Stimulated activated CD8-positive, alpha-beta memory T cell treated with anti-CD3 and anti-CD28 coated beads, Interleukin-2, amount 100 ng/mL, for 1 hour (primary cell): ENCODE results near the gene LRP5.
"Not testable (repeated sequence)": the region's sequence is repeated elsewhere in the genome, so short reads cannot be mapped to it uniquely, and the experiment has no call there.

ENCODE experiments used
- DNase-seq, 2 donors: peaks; one replicate each; pipeline ENCODE4 v3.0.0-alpha.2; 2020; ENCODE audit warnings: low read depth in 2 of 2

The LRP5 gene

DNA sequence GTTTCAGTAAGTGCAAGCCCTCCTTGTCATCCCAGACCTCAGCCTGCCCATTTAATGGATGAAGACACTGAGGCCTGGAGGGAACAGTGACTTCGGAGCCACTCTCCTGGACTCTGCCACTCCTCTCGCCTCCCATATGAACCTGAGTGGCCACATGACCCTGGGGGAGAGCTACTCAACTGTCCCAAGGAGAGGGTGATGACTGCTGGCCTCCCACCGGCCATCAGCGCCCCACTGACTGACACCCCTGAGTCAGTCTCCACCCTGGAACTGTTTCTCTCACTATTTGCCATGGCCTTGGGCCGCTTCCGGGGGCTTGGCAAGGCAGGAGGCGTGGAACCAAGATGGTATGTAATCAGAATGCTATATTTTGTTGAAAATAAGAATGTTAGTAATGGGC lies 17.1 kb downstream of the LRP5 start:
- no peak for DNase-seq

DNA sequence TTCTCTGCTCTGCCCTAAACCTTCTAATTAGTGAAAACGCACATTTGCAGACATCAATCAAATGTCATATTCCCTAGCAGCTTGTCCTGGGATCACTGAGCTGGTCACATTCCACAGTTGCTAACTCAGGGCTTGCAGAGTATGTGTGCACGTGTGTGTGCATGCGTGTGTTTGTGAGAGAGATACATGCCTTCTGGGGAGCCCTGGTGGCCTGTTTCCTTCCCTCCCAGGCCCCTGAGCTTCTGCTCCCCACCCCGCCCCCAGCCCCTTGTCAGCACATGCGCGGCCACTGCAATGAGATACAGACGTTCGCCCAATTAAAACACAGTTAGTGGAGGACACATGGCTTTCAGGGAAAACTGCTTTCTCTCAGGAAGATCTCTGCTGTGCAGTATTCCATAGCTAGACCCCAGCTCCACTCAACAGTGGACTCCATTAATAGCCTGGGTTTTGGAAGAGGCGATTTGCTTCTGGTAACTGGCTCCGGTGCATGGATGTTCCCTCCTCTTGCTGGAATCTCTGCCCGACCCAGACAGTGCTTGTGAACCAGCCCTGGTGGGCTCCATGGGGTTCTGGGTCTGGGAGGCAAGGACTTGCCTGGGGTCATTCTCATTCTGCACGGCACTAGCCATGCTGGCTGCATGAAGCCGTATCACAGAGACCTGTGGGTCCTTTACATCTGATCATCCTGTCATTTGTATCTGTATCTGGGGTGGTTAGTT lies 17.7 kb downstream of the LRP5 start:
- DNase-seq, result no peak

GRCh38 chr11:68330700-68331337 lies 18.4 kb downstream of the LRP5 start:
- DNase-seq, result no peak

DNA sequence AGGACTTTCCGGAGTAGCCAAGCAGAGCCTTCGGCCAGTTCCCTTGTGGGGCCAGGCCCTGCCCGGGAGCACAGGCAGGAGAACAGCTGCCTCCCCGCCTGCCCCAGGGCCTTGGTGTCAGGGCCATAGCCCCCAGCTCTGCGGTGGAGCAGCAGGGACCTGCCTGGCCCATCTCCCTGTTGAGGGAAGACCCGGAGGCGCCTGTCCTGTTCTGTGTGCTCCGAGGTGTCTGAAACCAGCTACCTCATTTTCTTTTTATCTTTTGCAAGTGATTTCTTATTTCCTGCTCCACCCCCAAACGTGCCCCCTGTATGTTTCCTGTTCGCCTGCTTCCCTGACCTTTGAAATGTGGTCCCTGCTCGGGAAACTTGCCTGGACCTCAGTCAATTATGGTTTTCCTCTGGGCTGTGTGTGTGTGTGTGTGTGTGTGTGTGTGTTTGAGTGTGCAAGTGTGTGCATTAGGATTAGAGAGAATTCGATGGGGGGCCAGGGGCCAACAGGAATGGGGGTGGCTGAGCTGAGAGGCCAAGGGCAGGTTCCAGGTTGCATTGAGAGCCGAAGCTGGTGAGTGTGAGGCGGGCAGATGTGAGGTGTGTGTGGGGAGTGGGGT lies 19.1 kb downstream of the LRP5 start:
- DNase-seq, result no peak

- no peak for DNase-seq
These were observed 19.8 kb downstream of the LRP5 start for GRCh38 chr11:68332186-68332585.

- no peak for DNase-seq
These were observed 20.8 kb downstream of the LRP5 start for GRCh38 chr11:68333173-68333572.

GRCh38 chr11:68334923-68335322 lies 22.5 kb downstream of the LRP5 start:
- DNase-seq, result no peak

- DNase-seq, result no peak
These were observed 23.3 kb downstream of the LRP5 start for GRCh38 chr11:68335683-68336082.

DNA sequence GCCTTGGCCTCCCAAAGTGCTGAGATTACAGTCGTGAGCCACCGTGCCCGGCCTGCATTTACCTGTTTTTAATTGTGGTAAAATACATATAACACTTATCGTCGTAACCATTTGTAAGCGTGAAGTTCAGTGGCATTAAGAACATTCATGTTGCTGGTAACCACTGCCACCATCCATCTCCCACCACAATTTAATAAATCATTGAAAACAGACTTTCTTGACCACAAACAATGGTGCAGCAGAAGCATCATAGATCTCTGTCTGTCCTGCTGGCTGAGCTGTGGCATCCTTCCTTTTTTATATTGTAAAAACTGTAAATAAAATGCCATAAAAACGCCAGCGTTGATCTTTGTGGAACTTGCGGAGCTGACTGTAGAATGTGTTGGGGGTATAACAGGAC lies 24.3 kb downstream of the LRP5 start:
- DNase-seq, result no peak

- no peak for DNase-seq
These were observed 25.0 kb downstream of the LRP5 start for GRCh38 chr11:68337399-68337835.

DNA sequence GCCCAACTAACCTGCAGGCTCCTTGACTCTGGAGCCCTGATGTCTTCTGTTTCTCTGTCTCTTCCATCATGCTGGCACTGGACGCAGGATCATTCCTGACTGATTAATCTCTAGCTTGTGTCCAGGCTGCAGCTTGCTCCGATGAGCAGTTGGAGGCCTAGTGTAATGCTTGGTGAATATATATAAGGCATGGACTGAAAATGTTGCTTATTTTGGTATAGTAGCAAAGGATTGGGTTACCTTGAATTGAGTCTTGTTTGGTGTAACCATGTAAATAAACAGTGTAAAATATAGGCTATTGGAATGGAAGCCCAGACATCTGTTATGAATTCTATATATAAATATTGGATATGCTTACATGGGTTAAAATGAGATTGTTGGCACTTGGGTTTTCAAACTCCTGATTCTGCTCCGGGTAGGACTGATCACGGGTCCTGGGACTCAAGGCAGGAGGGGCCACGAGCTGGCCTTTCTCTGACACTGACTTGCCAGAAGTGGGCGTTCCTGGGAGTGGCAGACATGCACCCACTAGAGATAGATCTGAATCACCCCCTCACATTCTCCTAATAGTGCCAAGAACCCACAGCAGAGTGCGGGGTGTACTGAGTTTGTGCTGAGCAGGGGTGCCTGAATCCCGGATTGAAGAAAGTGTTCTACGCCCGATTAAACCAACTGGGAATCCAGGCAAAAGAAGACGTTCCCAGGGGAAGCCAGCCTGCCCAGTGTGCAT lies 25.8 kb downstream of the LRP5 start:
- DNase-seq, result no peak

DNA sequence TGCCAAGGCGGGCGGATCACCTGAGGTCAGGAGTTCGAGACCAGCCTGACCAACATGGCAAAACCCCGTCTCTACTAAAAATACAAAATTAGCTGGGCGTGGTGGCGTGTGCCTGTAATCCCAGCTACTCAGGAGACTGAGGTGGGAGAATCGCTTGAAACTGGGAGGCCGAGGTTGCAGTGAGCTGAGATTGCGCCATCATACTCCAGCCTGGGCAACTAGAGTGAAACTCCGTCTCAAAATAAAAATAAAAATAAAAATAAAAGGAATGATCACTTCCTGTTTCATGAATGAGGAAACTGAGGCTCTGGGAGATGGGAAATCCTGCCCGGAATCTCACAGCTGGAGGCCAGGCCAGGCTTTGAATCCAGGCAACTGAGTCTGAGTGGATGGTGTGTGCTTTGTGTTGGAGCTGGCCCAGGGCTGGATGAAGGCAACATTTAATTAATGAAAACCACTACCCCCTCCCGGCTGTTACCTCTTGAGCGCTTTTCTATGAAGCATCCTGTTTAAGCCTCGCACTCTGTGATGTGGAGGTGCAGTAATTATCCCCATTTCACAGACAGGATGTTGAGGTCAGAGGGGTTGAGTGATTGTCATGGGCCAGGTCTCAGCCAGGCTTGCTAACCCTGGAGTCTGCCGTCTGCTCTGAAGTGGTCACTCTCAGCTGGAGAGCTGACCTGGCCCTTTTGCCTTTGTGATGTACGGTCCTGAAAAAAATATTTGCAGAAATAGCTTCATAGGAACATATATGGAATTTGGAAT lies 27.8 kb downstream of the LRP5 start:
- no peak for DNase-seq

- no peak for DNase-seq
These were observed 28.6 kb downstream of the LRP5 start for GRCh38 chr11:68340784-68341556.

- no peak for DNase-seq
These were observed 29.4 kb downstream of the LRP5 start for GRCh38 chr11:68341557-68342458.

DNA sequence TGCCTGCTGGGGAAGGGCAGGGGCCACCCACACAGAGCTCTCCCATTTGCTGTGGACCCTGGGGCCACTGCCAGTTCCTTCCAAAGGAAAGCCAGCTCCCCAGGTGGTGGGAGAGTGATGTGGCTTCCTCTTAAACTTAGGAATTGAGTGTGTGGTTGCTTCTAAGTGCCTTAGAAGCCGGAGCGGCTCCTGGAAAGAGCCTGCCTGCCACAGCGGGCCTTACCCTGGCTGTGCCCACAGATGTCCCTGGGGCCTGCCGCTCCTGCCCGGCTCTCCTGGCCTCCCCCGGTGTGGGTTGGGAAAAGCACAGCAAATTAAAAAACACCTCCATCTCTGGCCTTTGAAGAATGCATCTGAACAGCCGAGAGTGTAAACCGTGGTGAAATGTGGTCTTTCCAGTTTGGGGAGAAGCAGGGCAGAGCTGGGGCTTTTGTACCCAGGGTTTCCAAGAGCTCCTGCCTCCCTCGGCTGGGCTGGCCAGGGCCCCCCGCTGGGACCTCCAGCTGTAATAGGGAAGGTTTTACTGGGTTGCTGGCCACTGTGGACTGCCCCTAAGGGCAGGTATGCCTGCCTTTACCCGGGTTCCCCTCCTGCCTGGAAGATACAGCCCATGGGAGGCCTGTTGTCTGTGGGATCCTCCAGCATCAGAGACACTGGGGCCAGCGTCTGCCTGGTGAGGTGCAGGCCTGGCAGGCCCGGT lies 30.2 kb downstream of the LRP5 start:
- DNase-seq, result no peak

GRCh38 chr11:68343761-68344256 lies 31.4 kb downstream of the LRP5 start:
- no peak for DNase-seq

DNA sequence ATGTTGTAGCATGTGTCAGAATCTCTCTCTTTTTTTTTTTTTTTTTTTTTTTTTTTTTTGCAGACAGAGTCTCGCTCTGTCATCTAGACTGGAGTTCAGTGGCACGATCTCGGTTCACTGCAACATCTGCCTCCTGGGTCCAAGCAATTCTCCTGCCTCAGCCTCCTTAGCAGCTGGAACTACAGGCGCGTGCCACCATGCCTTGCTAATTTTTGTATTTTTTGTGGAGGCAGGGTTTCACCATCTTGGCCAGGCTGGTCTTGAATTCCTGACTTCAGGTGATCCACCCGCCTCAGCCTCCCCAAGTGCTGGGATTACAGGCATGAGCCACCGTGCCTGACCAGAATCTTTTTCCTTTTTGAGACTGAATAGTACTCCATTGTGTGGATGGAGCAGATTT lies 32.4 kb downstream of the LRP5 start:
- DNase-seq, result not testable (repeated sequence)

DNA sequence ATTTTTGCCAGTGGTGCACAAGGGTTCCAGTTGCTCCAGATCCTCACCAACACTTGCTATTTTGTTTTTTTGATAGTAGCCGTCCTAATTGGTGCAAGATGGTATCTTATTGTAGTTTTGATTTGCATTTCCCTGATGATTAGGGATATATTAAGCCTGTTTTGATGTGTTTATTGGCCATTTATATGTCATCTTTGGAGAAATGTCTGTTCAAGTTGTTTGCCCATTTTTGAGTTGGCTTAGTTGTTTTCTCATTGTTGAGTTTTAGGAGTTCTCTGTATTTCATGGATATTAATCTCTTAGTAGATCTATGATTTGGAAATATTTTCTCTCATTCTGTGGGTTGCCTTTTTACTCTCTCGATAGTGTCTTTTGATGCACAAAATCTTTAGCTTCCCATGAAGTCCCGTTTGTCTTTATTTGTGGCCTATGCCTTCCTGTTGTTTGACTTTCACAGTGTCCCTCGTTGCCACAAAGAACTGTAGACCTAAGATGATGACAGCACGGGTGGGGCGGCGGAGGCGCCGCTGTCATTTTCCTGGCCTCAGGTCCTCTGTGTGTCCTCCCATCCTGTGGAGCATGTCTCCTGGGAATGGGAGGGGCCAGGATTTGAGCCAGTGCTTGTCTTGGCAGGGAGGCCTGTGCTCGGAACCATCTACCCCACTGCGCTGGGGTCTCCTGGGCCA lies 33.5 kb downstream of the LRP5 start:
- DNase-seq, result no peak

GRCh38 chr11:68346462-68346790 lies 34.0 kb downstream of the LRP5 start:
- DNase-seq, result no peak
